MG63 (cell line): ENCODE results near the gene ZMYM1. TPM values are rescaled to one million over a fixed set of nuclear protein-coding genes. Genes with fewer than 3 reads are reported as not detected.
"Not testable (repeated sequence)": the region's sequence is repeated elsewhere in the genome, so short reads cannot be mapped to it uniquely, and the experiment has no call there.

Experiments used
- DNase-seq: peaks from one replicate; pipeline ENCODE4 v3.0.0-alpha.2; 2020
- H3K27me3 ChIP-seq: fragments of 250-450 bp; sonication (Bioruptor Pico); 2 replicates; pipeline ENCODE4 v1.5.1; 2020; ENCODE audit warnings: mild to moderate bottlenecking, moderate library complexity
- H3K36me3 ChIP-seq: fragments of 250-450 bp; sonication (Bioruptor Pico); 2 replicates; pipeline ENCODE4 v1.5.1; 2020; ENCODE audit warnings: mild to moderate bottlenecking, moderate library complexity
- H3K4me3 ChIP-seq: fragments of 250-450 bp; sonication (Bioruptor Pico); 2 replicates; pipeline ENCODE4 v1.5.1; 2020; ENCODE audit warnings: mild to moderate bottlenecking, moderate library complexity
- H3K9me3 ChIP-seq: fragments of 250-450 bp; sonication (Bioruptor Pico); 2 replicates; pipeline ENCODE4 v1.5.1; 2020; ENCODE audit warnings: mild to moderate bottlenecking, moderate library complexity
- total RNA-seq: library from RNA; depleted of rRNA; stranded (reverse); fragments of >200 nt; shearing (Covaris generic); gene quantifications from 2 replicates; pipeline ENCODE4 v1.2.3, GENCODE V29; 2014; ENCODE audit warnings: low replicate concordance; rRNA removed

ZMYM1 gene
- total RNA-seq, 1 experiment from 2014 or later, result 11.1 TPM

- Histone ChIP-seq H3K27me3 (no peaks in the 10 kb centered on the region), H3K9me3 (no peaks in the 10 kb centered on the region), H3K4me3 (no peak overlapping the region), H3K36me3 (no peaks in the 10 kb centered on the region)
- DNase-seq, result no peak
Measured at GRCh38 chr1:35136780-35137179, 57.6 kb downstream of the ZMYM1 start.

- DNase-seq, H3K36me3 ChIP-seq, H3K9me3 ChIP-seq, H3K27me3 ChIP-seq, H3K4me3 ChIP-seq: not testable (repeated sequence)
Measured at GRCh38 chr1:35137590-35137989, 58.4 kb downstream of the ZMYM1 start.

GRCh38 chr1:35142294-35142693 lies 63.1 kb downstream of the ZMYM1 start:
- H3K4me3 ChIP-seq, DNase-seq, H3K36me3 ChIP-seq, H3K27me3 ChIP-seq, H3K9me3 ChIP-seq: not testable (repeated sequence)

DNA sequence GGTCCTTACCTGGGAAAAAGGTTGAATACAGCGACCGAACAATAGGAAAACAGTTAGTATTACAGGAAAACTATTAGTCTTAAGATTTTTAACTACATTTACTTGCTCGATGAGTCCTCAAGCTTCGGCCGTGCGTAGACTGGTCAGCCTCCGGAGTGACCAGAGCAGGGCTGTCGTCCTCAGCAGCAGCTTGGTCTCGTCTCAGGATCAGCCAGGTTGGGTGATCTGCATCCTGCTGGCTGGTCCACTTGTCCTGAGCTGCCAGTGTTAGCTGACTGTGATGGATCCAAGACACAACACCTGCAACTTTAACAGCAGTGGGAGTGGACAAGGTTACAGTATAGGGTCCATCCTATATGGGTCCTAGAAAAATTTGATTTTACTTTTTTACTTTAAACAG lies 63.5 kb downstream of the ZMYM1 start:
- DNase-seq, H3K9me3 ChIP-seq, H3K27me3 ChIP-seq, H3K36me3 ChIP-seq, H3K4me3 ChIP-seq: not testable (repeated sequence)

GRCh38 chr1:35143737-35144508 lies 64.7 kb downstream of the ZMYM1 start:
- Histone ChIP-seq H3K27me3 (0 out of 2 replicates have a peak, but pooled peaks cover 2% of the 10 kb centered on the region), H3K4me3 (no peak overlapping the region), H3K9me3 (no peaks in the 10 kb centered on the region), H3K36me3 (no peaks in the 10 kb centered on the region)
- DNase-seq, result no peak

DNA sequence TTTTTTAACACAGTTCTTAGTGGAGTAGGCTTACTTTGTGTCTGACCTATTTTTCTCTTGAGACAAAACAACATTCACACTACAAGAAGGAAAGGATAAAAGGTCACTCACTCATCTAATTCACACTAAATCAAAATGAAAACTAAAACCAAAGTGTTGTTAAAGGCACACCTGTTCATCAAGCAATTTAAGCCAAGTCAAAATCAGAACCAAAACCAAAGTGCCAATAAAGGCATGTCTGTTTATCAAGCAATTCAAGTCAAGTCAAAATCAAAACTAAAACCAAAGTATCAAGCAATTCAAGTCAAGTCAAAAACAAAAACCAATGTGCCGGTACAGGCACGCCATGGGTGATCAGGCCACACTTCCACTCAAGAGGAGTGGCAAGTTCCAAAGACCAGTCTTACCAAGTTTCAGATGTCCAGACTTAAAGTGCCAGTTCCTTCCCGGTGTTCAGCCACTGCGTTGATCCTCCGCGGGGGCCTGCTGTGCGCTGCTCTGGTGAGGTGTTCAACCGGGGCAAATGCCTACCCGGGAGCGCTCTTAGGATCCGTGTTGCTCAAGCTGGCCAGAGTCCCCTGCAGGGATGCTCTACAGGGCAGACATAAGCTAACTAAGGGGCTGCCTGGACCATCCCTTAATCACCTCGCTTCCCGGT lies 66.8 kb downstream of the ZMYM1 start:
- H3K9me3 ChIP-seq, H3K36me3 ChIP-seq, DNase-seq, H3K27me3 ChIP-seq, H3K4me3 ChIP-seq: not testable (repeated sequence)

DNA sequence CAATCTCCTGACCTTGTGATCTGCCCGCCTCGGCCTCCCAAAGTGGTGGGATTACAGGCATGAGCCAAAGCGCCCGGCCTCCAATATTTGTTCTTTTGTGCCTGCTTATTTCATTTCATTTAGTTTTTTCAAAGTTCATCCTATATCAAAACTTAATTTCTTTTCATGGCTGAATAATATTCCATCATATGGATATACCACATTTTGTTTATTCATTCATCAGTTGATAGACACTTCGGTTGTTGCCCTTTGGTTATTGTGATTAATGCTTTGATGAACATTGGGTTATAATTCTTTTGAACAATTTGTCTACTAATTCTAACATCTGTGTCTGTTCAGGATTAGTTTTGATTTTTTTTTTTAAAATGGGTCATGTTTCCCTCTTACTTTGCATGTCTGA lies 72.0 kb downstream of the ZMYM1 start:
- H3K27me3 ChIP-seq, result no peaks in the 10 kb centered on the region

GRCh38 chr1:35164893-35165292 lies 85.7 kb downstream of the ZMYM1 start:
- no peaks in the 10 kb centered on the region for H3K36me3 ChIP-seq
- no peak for DNase-seq
- no peaks in the 10 kb centered on the region for H3K27me3 ChIP-seq
- no peak overlapping the region for H3K4me3 ChIP-seq
- no peaks in the 10 kb centered on the region for H3K9me3 ChIP-seq

More for the DNA sequence above, 72.0 kb downstream of the ZMYM1 start:
- Histone ChIP-seq H3K4me3 (no peak overlapping the region), H3K9me3 (no peaks in the 10 kb centered on the region), H3K36me3 (no peaks in the 10 kb centered on the region)
- no peak for DNase-seq

Other genes with a start within 250 kb of the ZMYM1 start
- 31.0 and 38.8 TPM in 2 replicates for gene SMIM12, start 219.6 kb upstream of the ZMYM1 start, total RNA-seq
- gene DLGAP3, start 149.7 kb upstream of the ZMYM1 start, total RNA-seq, result not detected in 2 replicates
- gene TMEM35B, start 94.0 kb upstream of the ZMYM1 start, total RNA-seq, result 46.1 and 53.9 TPM in 2 replicates
- gene ZMYM6, start 47.4 kb upstream of the ZMYM1 start, total RNA-seq, result 6.3 and 14.5 TPM in 2 replicates
- gene SFPQ, start 113.8 kb downstream of the ZMYM1 start, total RNA-seq, result 232 and 410 TPM in 2 replicates
- gene ZMYM4, start 189.3 kb downstream of the ZMYM1 start, total RNA-seq, result 25.4 and 27.8 TPM in 2 replicates